ENCODE results near the gene GUCA1A.

Gene GUCA1A

GRCh38 chr6:42131531-42131930, 41.6 kb upstream of the GUCA1A start:
- H4K20me1 ChIP-seq (ENCODE audit: low read depth, low read length) = no peaks in the 10 kb centered on the region
- H3K9ac ChIP-seq (ENCODE audit: low read length) = no peak overlapping the region
- H3F3A ChIP-seq (ENCODE audit: insufficient read depth) = no peaks in the 10 kb centered on the region
- H2AFZ ChIP-seq (ENCODE audit: low read depth, low read length, severe bottlenecking) = no peak overlapping the region
- no peak for TF ChIP-seq EZH2phosphoT487 (conservative IDR thresholded peaks at IDR 0.05; ENCODE audit: low read length)
- TF ChIP-seq, protein P1, sequence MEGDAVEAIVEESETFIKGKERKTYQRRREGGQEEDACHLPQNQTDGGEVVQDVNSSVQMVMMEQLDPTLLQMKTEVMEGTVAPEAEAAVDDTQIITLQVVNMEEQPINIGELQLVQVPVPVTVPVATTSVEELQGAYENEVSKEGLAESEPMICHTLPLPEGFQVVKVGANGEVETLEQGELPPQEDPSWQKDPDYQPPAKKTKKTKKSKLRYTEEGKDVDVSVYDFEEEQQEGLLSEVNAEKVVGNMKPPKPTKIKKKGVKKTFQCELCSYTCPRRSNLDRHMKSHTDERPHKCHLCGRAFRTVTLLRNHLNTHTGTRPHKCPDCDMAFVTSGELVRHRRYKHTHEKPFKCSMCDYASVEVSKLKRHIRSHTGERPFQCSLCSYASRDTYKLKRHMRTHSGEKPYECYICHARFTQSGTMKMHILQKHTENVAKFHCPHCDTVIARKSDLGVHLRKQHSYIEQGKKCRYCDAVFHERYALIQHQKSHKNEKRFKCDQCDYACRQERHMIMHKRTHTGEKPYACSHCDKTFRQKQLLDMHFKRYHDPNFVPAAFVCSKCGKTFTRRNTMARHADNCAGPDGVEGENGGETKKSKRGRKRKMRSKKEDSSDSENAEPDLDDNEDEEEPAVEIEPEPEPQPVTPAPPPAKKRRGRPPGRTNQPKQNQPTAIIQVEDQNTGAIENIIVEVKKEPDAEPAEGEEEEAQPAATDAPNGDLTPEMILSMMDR (IDR thresholded peaks at IDR 0.05; ENCODE audit: insufficient read depth, low read length, poor library complexity, severe bottlenecking) = no peak
- no peaks in the 10 kb centered on the region for H3K36me3 ChIP-seq (ENCODE audit: low read length)
- no peak overlapping the region for H3K27ac ChIP-seq (ENCODE audit: low read depth, low read length)
- no peak overlapping the region for H3K4me2 ChIP-seq (ENCODE audit: low read depth, low read length, poor library complexity, severe bottlenecking)
- no peak overlapping the region for H3K4me3 ChIP-seq (ENCODE audit: insufficient read depth, low read length, poor library complexity, severe bottlenecking)
- no peaks in the 10 kb centered on the region for H3K9me2 ChIP-seq (replicated peaks; ENCODE audit: insufficient read depth, low read length)
- H3K27me3 ChIP-seq (ENCODE audit: low read length) = 0 out of 2 replicates have a peak, but pooled peaks cover 3% of the 10 kb centered on the region
- no peaks in the 10 kb centered on the region for H3K9me3 ChIP-seq (ENCODE audit: insufficient read depth, low read length)
- H3K79me2 ChIP-seq (ENCODE audit: insufficient read depth, low read length) = no peaks in the 10 kb centered on the region

DNA sequence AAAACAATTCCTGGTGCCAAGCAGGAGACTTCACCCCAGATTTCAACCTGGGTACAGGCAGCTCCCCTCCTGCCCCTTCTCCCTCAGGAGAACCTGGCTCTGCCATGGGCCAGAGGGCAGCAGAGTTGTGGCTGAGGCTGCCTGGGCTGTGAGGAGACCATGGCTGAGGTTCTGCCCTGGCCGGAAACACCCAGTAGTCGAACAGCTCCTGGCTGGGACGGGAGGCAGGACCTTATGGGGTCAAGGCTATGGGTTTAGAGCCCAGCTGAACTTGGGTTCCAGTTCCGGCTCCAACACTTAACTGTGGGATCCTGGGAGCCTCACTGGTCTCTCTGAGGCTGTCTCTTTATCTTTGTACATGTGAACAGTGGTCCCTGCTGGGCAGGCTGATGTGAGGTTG, 39.2 kb upstream of the GUCA1A start:
- H3K27ac ChIP-seq (ENCODE audit: low read depth, low read length) = no peak overlapping the region
- H3K9me2 ChIP-seq (replicated peaks; ENCODE audit: insufficient read depth, low read length) = no peaks in the 10 kb centered on the region
- H3K9ac ChIP-seq (ENCODE audit: low read length) = no peak overlapping the region
- no peak overlapping the region for H3K4me2 ChIP-seq (ENCODE audit: low read depth, low read length, poor library complexity, severe bottlenecking)
- no peaks in the 10 kb centered on the region for H3F3A ChIP-seq (ENCODE audit: insufficient read depth)
- H3K9me3 ChIP-seq (ENCODE audit: insufficient read depth, low read length) = no peaks in the 10 kb centered on the region
- no peaks in the 10 kb centered on the region for H4K20me1 ChIP-seq (ENCODE audit: low read depth, low read length)
- no peaks in the 10 kb centered on the region for H3K79me2 ChIP-seq (ENCODE audit: insufficient read depth, low read length)
- H3K27me3 ChIP-seq (ENCODE audit: low read length) = 0 out of 2 replicates have a peak, but pooled peaks cover 3% of the 10 kb centered on the region
- no peak overlapping the region for H3K4me3 ChIP-seq (ENCODE audit: insufficient read depth, low read length, poor library complexity, severe bottlenecking)
- H3K36me3 ChIP-seq (ENCODE audit: low read length) = no peaks in the 10 kb centered on the region
- no peak overlapping the region for H2AFZ ChIP-seq (ENCODE audit: low read depth, low read length, severe bottlenecking)
- TF ChIP-seq, protein P1 (IDR thresholded peaks at IDR 0.05; ENCODE audit: insufficient read depth, low read length, poor library complexity, severe bottlenecking) = no peak
- no peak for TF ChIP-seq EZH2phosphoT487 (conservative IDR thresholded peaks at IDR 0.05; ENCODE audit: low read length)

DNA sequence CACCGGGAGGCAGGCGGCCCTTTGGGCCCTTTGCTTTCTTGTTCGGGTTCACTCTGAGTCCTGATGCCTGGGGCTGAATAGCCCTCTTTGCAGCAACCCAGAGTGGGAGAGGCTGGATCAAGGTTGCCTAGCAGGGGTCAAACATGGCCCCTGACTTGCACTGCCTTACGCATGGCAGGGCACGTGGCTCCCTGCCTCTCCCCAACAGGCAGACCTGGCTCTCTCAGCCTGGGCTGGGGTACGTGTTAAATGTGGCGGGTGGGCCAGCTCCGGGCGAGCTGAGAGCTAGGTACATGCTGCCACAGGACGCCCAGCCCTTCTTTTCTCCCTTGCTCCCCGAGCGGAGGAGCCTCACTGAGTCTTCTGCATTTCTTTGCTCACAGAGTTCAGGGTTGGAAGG, 38.0 kb upstream of the GUCA1A start:
- no peak overlapping the region for H3K27ac ChIP-seq (ENCODE audit: low read depth, low read length)
- no peaks in the 10 kb centered on the region for H3K79me2 ChIP-seq (ENCODE audit: insufficient read depth, low read length)
- H2AFZ ChIP-seq (ENCODE audit: low read depth, low read length, severe bottlenecking) = no peak overlapping the region
- H3K36me3 ChIP-seq (ENCODE audit: low read length) = no peaks in the 10 kb centered on the region
- 0 out of 2 replicates have a peak, but pooled peaks cover 3% of the 10 kb centered on the region for H3K27me3 ChIP-seq (ENCODE audit: low read length)
- no peaks in the 10 kb centered on the region for H3K9me3 ChIP-seq (ENCODE audit: insufficient read depth, low read length)
- no peaks in the 10 kb centered on the region for H4K20me1 ChIP-seq (ENCODE audit: low read depth, low read length)
- no peak overlapping the region for H3K9ac ChIP-seq (ENCODE audit: low read length)
- H3K9me2 ChIP-seq (replicated peaks; ENCODE audit: insufficient read depth, low read length) = no peaks in the 10 kb centered on the region
- TF ChIP-seq, protein P1 (IDR thresholded peaks at IDR 0.05; ENCODE audit: insufficient read depth, low read length, poor library complexity, severe bottlenecking) = no peak
- no peak for TF ChIP-seq EZH2phosphoT487 (conservative IDR thresholded peaks at IDR 0.05; ENCODE audit: low read length)
- H3K4me3 ChIP-seq (ENCODE audit: insufficient read depth, low read length, poor library complexity, severe bottlenecking) = no peak overlapping the region
- H3F3A ChIP-seq (ENCODE audit: insufficient read depth) = no peaks in the 10 kb centered on the region
- H3K4me2 ChIP-seq (ENCODE audit: low read depth, low read length, poor library complexity, severe bottlenecking) = no peak overlapping the region

Data from SU-DHL-6 (cell line).